Activated CD8-positive, alpha-beta memory T cell treated with anti-CD3 and anti-CD28 coated beads, Interleukin-2, amount 50 U/mL, for 24 hours (primary cell): ENCODE results near the gene MT1B.
A peak's percentile ranks its signal among the peaks of the same experiment; 100 is the strongest.
"Not testable (repeated sequence)": the region's sequence is repeated elsewhere in the genome, so short reads cannot be mapped to it uniquely, and the experiment has no call there.

Experiments
- DNase-seq: peaks from one replicate; pipeline ENCODE4 v3.0.0-alpha.2; 2020; ENCODE audit errors: extremely low read depth

MT1B gene

GRCh38 chr16:56637814-56638750 is 13.6 kb upstream of the MT1B start, which contains the start of gene MT1A:
TSS of gene MT1A (plus strand) at chr16:56638666. CDS start at chr16:56638739, 73 bp downstream.
- DNase-seq, result no peak

GRCh38 chr16:56639045-56639444 is 12.6 kb upstream of the MT1B start:
- no peak for DNase-seq

DNA sequence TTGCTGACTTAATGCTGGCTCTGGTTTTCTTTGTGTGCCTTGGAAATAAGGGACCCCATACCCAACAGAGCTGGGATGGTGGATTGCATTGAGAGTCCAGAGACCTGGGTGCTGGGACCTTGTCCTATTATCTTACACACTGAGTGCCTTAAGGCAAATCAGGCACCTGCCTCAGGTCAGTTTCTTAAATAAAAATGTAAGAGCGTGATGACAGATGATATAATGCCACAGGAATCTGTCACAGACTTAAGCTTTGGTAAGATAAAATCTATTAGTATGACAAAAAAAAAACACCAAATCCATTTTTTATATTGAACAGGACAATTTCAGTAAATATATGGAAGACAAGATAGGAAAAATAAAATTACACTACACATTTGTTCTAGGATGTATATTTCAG is 11.6 kb upstream of the MT1B start:
- DNase-seq, result no peak

DNA sequence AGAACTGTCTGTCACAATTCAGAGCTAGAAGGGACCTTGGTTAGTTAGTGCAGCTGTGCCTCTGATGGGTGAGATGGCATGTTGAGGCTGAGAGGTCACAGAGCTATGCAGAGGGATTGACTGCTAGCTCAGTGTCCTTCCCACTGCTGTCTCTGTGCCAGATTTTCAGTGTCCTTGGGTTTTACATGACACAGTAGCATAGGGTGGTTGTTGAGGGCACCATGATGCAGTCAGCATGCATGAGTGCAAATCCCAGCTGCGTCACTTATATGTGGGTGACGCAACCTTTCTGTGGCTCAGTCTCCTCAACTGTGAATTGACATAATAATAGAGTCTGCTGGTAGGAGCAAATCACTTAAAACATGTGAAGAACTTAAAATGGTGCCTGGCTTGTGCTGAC is 10.5 kb upstream of the MT1B start:
- DNase-seq, result no peak

DNA sequence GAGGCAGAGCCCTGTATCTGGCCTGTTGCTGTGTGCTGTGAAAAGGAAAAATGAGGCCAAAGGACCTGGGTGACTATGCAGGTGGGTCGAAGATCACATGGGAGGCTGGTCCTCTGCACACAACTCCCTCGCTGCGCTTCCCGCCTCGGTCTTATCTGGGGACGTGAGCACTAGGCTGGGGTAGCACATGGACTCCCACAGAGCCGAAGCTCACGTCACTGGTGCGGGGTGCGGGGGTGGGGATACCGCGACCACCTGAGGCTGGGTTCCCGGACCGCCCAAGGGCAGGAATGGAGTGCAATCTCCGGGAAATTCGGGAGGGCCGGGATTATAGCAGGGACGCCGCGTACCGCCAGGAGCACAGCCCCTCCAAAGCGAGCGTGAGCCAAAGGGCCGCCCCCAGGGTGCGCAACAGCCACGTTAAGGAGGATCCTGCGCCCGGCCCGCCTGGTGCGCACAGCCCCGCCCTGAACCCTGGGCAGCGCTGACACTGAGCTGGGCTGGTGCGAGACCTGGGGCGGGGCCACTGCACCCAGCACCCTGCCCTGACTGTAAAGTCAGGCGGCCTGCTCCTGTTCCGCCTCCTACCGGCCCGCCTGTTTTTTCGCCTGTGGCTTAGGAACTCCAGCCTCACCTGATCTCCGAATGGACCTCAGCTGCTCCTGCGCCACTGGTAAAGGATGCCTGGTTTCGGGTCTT is 8.5 kb upstream of the MT1B start:
- DNase-seq, result no peak

- no peak for DNase-seq
These were observed 7.9 kb upstream of the MT1B start for GRCh38 chr16:56643833-56644232.

DNA sequence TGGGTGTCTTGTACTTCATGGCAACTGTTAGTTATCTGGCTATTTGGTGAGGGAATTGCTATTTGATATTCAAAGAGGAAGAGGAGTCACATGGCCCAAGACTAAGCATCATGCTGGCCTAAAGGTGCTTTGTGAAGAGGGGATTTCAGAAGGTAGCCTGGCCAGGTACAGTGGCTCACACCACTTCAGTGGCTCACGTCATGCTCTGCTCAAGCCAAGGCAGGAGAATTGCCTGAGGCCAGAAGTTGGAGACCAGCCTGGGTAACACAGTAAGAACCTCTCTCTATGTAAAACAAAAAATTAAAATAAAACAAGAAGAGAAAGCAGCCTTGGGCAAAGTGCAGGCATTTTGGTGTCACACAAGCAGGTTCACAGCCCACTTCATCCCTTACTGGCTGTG is 6.4 kb upstream of the MT1B start:
- DNase-seq, result no peak

- no peak for DNase-seq
These were observed 5.8 kb upstream of the MT1B start for GRCh38 chr16:56645838-56646237.

GRCh38 chr16:56647641-56648431 is 3.9 kb upstream of the MT1B start:
- no peak for DNase-seq

DNA sequence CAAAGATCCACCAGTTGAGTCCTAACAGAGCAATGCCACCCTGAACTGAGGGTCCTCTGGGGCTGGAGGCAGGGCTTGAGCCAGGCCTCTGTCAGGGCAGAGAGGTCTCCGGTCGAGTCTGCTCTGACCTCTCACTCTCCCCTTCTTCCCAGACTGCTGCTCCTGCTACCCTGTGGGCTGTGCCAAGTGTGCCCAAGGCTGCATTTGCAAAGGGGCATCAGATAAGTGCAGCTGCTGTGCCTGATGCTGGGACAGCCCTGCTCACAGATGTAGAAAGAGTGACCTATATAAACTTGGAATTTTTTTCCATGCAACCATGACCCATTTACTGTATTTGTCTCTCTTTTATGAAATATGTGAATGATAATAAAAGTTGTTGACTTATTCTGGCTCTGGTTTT is 2.4 kb upstream of the MT1B start:
- no peak for DNase-seq

DNA sequence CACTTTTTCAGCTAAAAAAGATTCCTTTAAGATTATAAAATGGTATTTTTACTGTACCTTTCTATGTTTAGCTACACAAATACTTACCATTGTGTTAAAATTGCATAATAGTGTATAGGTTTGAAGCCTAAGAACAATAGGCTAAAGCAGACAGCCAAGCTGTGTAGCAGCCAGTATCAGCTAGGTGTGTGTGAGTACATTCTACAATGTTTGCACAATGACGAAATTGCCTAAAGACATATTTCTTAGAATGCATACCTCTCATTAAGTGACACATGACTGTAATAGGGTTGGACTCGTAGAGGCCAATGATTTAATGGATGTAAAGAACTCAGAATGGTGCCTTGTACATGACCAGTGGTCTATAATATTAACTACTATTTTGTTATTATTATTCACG is 1.9 kb upstream of the MT1B start:
- no peak for DNase-seq

DNA sequence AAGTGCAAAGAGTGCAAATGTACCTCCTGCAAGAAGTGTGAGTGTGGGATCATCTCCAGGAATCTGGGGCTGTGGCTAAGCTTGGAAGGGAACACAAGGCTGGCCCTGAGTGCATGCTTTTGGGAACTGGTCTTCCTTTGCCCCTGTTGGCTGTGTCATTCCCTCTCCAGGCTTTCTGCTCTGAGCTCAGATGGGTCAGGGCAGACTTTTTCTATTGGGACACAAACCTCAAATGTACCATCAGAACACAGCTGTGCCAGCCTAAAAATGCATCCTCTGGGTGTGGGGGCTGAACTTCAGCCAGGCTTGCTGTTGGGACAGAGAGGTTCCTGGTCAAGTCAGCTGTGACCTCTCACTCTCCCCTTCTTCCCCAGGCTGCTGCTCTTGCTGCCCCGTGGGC is 914 bp downstream of the MT1B start:
- no peak for DNase-seq

GRCh38 chr16:56653218-56653617 is 1.5 kb downstream of the MT1B start:
- DNase-seq, result no peak

- DNase-seq, result peak; percentile 37
These were observed 6.1 kb downstream of the MT1B start, which contains the start of gene MT1F for GRCh38 chr16:56657555-56658326. TSS of gene MT1F (plus strand) at chr16:56657959. CDS start at chr16:56658059, 100 bp downstream.

DNA sequence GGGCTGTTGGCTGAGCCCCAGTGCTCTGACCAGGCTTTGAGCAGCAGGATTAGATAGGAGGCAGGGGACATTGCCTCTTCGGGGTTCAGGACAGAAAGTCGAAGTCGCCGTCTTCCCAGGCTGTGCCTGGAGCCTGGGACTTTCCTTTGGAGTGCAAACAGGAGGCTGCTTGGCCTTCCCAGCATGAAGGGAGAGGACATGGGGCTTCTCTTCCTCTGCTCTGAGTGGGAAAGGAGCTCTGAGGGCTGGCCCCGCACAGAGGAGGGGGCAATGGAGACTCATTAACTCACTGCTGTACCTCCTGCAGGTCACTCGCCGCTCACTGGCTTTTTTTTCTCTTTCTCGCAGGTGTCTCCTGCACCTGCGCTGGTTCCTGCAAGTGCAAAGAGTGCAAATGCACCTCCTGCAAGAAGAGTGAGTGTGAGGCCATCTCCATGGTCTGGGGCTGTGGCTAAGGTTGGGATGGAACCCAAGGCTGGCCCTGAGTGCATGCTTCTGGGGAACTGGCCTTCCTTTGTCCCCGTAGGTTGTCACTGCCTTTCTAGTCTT is 6.7 kb downstream of the MT1B start:
- no peak for DNase-seq

GRCh38 chr16:56662357-56663354 is 11.0 kb downstream of the MT1B start:
- no peak for DNase-seq

- no peak for DNase-seq
These were observed 12.8 kb downstream of the MT1B start for GRCh38 chr16:56664506-56664905.

DNA sequence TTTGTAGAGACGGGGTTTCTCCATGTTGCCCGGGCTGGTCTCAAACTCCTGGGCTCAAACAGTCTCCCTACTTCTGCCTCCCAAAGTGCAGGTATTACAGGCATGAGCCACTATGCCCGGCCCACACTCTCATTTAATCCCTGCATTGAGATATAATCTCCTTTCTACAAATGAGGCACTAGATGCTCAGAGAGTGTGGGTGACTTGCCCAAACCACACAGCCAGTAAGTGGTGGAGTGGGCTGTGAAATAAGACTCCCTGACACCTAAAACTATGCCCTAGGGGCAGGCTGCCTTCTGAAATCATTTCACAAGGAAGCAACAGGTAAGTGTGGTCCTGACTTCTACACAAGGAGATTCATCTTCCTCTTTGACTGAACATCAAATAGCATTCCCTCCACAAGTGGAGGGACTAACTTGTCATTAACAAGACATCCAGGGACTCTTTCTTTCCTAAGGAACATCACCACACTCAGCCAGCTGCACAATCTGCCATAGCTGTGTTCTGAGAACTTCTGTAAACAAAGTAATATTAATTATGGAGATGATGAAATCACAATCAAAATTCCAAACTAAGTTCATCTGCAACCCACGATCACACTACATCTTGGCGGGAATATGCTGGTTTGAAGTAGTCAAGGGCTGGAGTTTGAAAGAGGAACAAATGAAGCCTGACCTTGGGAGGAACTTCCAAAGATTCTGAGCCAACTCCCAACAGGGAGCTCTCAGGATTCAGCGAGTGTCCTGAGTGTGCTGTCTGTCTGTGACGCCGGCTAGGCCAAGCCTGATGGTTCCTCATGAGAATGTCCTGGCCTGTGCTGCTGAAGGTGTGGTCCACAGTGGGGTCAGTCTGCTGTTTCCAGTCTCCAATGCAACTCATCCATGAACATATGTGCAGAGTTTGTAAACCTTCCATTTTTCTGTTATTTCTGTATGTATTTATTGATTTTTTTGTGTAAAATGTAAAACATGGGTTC is 13.9 kb downstream of the MT1B start:
- DNase-seq, result not testable (repeated sequence)
